ENCODE results near the gene POLR2J3.
A peak's percentile ranks its signal among the peaks of the same experiment; 100 is the strongest.
"Not testable (repeated sequence)": the region's sequence is repeated elsewhere in the genome, so short reads cannot be mapped to it uniquely, and the experiment has no call there.

POLR2J3 gene

GRCh38 chr7:102574607-102575006, 2.2 kb upstream of the POLR2J3 start:
- no CpG with 5 or more reads among the region's 6 CpGs for WGBS (ENCODE audit: extremely low coverage, insufficient coverage, insufficient read length)
- not testable (repeated sequence) for H3K27me3 ChIP-seq (ENCODE audit: insufficient read depth, low read length); DNase-seq; H2BK5ac ChIP-seq (ENCODE audit: low read depth, low read length, poor library complexity); H3K18ac ChIP-seq (ENCODE audit: low read length); H3K36me3 ChIP-seq (ENCODE audit: control insufficient read depth in 1 of 2, insufficient read depth in 2 of 2, low read length in 2 of 2); H3K4me3 ChIP-seq (ENCODE audit: low read depth, low read length); H3K23ac ChIP-seq (ENCODE audit: low read length); H2AFZ ChIP-seq (ENCODE audit: insufficient read depth, low read length, poor library complexity); H2BK12ac ChIP-seq (ENCODE audit: low read length); H3K4ac ChIP-seq (ENCODE audit: low read depth, low read length); H3K9me3 ChIP-seq (ENCODE audit: insufficient read depth, low read depth, low read length); H4K8ac ChIP-seq (ENCODE audit: low read depth, low read length); H3K79me2 ChIP-seq (ENCODE audit: control insufficient read depth, insufficient read depth, low read length, poor library complexity); H3K4me1 ChIP-seq (ENCODE audit: control insufficient read depth in 1 of 2, insufficient read depth in 2 of 2, low read length in 2 of 2); H3K4me2 ChIP-seq (ENCODE audit: low read length); H3K79me1 ChIP-seq (ENCODE audit: low read length); H2AK5ac ChIP-seq (ENCODE audit: low read length); H4K12ac ChIP-seq (ENCODE audit: low read depth, low read length); H4K91ac ChIP-seq (ENCODE audit: low read depth, low read length); H3K14ac ChIP-seq (ENCODE audit: low read length); H3K9ac ChIP-seq (ENCODE audit: low read length); H2BK120ac ChIP-seq (ENCODE audit: insufficient read depth, low read length, poor library complexity); H3K27ac ChIP-seq (ENCODE audit: low read depth, low read length)

- H3K9ac ChIP-seq (ENCODE audit: low read length); H3K27me3 ChIP-seq (ENCODE audit: insufficient read depth, low read length); H3K4me3 ChIP-seq (ENCODE audit: low read depth, low read length); H3K9me3 ChIP-seq (ENCODE audit: insufficient read depth, low read depth, low read length); H4K12ac ChIP-seq (ENCODE audit: low read depth, low read length); H3K4me2 ChIP-seq (ENCODE audit: low read length); H2AK5ac ChIP-seq (ENCODE audit: low read length); H3K27ac ChIP-seq (ENCODE audit: low read depth, low read length); H2AFZ ChIP-seq (ENCODE audit: insufficient read depth, low read length, poor library complexity); H3K79me2 ChIP-seq (ENCODE audit: control insufficient read depth, insufficient read depth, low read length, poor library complexity); H2BK120ac ChIP-seq (ENCODE audit: insufficient read depth, low read length, poor library complexity); H3K23ac ChIP-seq (ENCODE audit: low read length); H3K4ac ChIP-seq (ENCODE audit: low read depth, low read length); H2BK5ac ChIP-seq (ENCODE audit: low read depth, low read length, poor library complexity); H3K4me1 ChIP-seq (ENCODE audit: control insufficient read depth in 1 of 2, insufficient read depth in 2 of 2, low read length in 2 of 2); H3K18ac ChIP-seq (ENCODE audit: low read length); H3K79me1 ChIP-seq (ENCODE audit: low read length); H3K36me3 ChIP-seq (ENCODE audit: control insufficient read depth in 1 of 2, insufficient read depth in 2 of 2, low read length in 2 of 2); H3K14ac ChIP-seq (ENCODE audit: low read length); H4K8ac ChIP-seq (ENCODE audit: low read depth, low read length); H4K91ac ChIP-seq (ENCODE audit: low read depth, low read length); H2BK12ac ChIP-seq (ENCODE audit: low read length): not testable (repeated sequence)
- WGBS (ENCODE audit: extremely low coverage, insufficient coverage, insufficient read length): no CpG with 5 or more reads among the region's 11 CpGs
- DNase-seq: peak in 1 of 2 donors; percentile 0
Measured at GRCh38 chr7:102568620-102569019, 3.8 kb downstream of the POLR2J3 start.

GRCh38 chr7:102550808-102551422, 21.5 kb downstream of the POLR2J3 start, which contains the start of gene SPDYE2:
SPDYE2 (plus strand) TSS chr7:102551226; CDS start chr7:102553256, 2,030 bp downstream.
- not testable (repeated sequence) for H3K27ac ChIP-seq (ENCODE audit: low read depth, low read length); H2AFZ ChIP-seq (ENCODE audit: insufficient read depth, low read length, poor library complexity); H2BK12ac ChIP-seq (ENCODE audit: low read length); H3K18ac ChIP-seq (ENCODE audit: low read length); H3K23ac ChIP-seq (ENCODE audit: low read length); H3K4me2 ChIP-seq (ENCODE audit: low read length); H3K9ac ChIP-seq (ENCODE audit: low read length); H2BK5ac ChIP-seq (ENCODE audit: low read depth, low read length, poor library complexity); H4K91ac ChIP-seq (ENCODE audit: low read depth, low read length); H3K79me2 ChIP-seq (ENCODE audit: control insufficient read depth, insufficient read depth, low read length, poor library complexity); H4K12ac ChIP-seq (ENCODE audit: low read depth, low read length); H3K4ac ChIP-seq (ENCODE audit: low read depth, low read length); H3K36me3 ChIP-seq (ENCODE audit: control insufficient read depth in 1 of 2, insufficient read depth in 2 of 2, low read length in 2 of 2); H2AK5ac ChIP-seq (ENCODE audit: low read length); H3K27me3 ChIP-seq (ENCODE audit: insufficient read depth, low read length); H3K4me3 ChIP-seq (ENCODE audit: low read depth, low read length); DNase-seq; H2BK120ac ChIP-seq (ENCODE audit: insufficient read depth, low read length, poor library complexity); H4K8ac ChIP-seq (ENCODE audit: low read depth, low read length); H3K79me1 ChIP-seq (ENCODE audit: low read length); H3K4me1 ChIP-seq (ENCODE audit: control insufficient read depth in 1 of 2, insufficient read depth in 2 of 2, low read length in 2 of 2); H3K9me3 ChIP-seq (ENCODE audit: insufficient read depth, low read depth, low read length); H3K14ac ChIP-seq (ENCODE audit: low read length)
- WGBS (ENCODE audit: extremely low coverage, insufficient coverage, insufficient read length): no CpG with 5 or more reads among the region's 6 CpGs

- not testable (repeated sequence) for DNase-seq; H3K23ac ChIP-seq (ENCODE audit: low read length); H3K27me3 ChIP-seq (ENCODE audit: insufficient read depth, low read length); H2AK5ac ChIP-seq (ENCODE audit: low read length); H4K12ac ChIP-seq (ENCODE audit: low read depth, low read length); H4K91ac ChIP-seq (ENCODE audit: low read depth, low read length); H2BK5ac ChIP-seq (ENCODE audit: low read depth, low read length, poor library complexity); H2AFZ ChIP-seq (ENCODE audit: insufficient read depth, low read length, poor library complexity); H3K79me1 ChIP-seq (ENCODE audit: low read length); H3K18ac ChIP-seq (ENCODE audit: low read length); H2BK120ac ChIP-seq (ENCODE audit: insufficient read depth, low read length, poor library complexity); H3K4me1 ChIP-seq (ENCODE audit: control insufficient read depth in 1 of 2, insufficient read depth in 2 of 2, low read length in 2 of 2); H3K4me2 ChIP-seq (ENCODE audit: low read length); H3K14ac ChIP-seq (ENCODE audit: low read length); H3K27ac ChIP-seq (ENCODE audit: low read depth, low read length); H3K4ac ChIP-seq (ENCODE audit: low read depth, low read length); H3K79me2 ChIP-seq (ENCODE audit: control insufficient read depth, insufficient read depth, low read length, poor library complexity); H3K36me3 ChIP-seq (ENCODE audit: control insufficient read depth in 1 of 2, insufficient read depth in 2 of 2, low read length in 2 of 2); H3K9ac ChIP-seq (ENCODE audit: low read length); H3K9me3 ChIP-seq (ENCODE audit: insufficient read depth, low read depth, low read length); H3K4me3 ChIP-seq (ENCODE audit: low read depth, low read length); H2BK12ac ChIP-seq (ENCODE audit: low read length); H4K8ac ChIP-seq (ENCODE audit: low read depth, low read length)
- whole genome bisulfite sequencing (ENCODE audit: extremely low coverage, insufficient coverage, insufficient read length): no CpG with 5 or more reads among the region's 6 CpGs
Measured at GRCh38 chr7:102546353-102546752, 26.0 kb downstream of the POLR2J3 start.

All from trophoblast cell (in vitro differentiated cells and primary cell).